ENCODE measurements around the gene ZBTB7C. TPM values are rescaled to one million over a fixed set of nuclear protein-coding genes. Genes with fewer than 3 reads are reported as not detected.

Gene ZBTB7C
- total and polyA plus RNA-seq, 2 of the 8 experiments (the other 6 are each of a cell fraction or from before 2014, with no cell fraction given) = 0.15 to 0.45 TPM

DNA sequence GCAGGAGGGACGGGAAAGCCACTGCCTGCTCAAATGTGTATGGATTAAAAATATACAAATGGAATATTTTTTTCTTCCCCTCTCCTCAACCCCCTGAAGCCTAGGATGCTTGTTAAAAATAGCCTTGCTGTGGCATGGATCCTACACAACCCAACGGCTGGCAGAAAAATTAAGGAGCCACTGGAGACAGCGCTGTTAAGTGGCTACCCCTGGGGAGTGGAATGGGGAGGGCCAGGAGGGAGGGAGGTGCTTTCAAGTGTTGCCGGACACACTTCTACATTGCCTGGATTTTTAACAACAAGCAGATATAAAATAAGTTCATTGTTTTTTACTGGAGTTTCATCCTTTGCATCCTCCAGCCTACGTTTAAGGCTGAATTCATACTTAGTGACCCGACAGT, 66.6 kb downstream of the ZBTB7C start:
- H2BK15ac ChIP-seq (ENCODE audit: low read length) = no peak overlapping the region
- H2AK5ac ChIP-seq (ENCODE audit: low read depth, low read length) = no peak overlapping the region
- no peaks in the 10 kb centered on the region; a peak in 1 of 7 replicates for H3K27me3 ChIP-seq (replicated peaks in 1 of 4; ENCODE audit: control insufficient read depth in 3 of 4, extremely low read depth in 1 of 4, insufficient read depth in 3 of 4, low read length in 3 of 4)
- CTCF ChIA-PET (ENCODE audit: partially characterized antibody) = interaction anchor here (0.6 to 4.2 kb wide), 2 partner anchors 27 to 112 kb away, joined by 3 to 23 read pairs; no protein-coding TSS in a partner anchor
- no peaks in the 10 kb centered on the region for H3K36me3 ChIP-seq (ENCODE audit: control insufficient read depth in 2 of 4, insufficient read depth in 4 of 4, low read length in 3 of 4)
- H4K8ac ChIP-seq (ENCODE audit: extremely low read depth, insufficient read depth, low read length) = no peak overlapping the region
- FAIRE-seq = no peak
- H3K23me2 ChIP-seq (ENCODE audit: low read depth, low read length) = no peaks in the 10 kb centered on the region; the same call in 1 of the 2 replicates
- H3K4me2 ChIP-seq (ENCODE audit: insufficient read depth in 1 of 2, low read depth in 2 of 2, low read length in 2 of 2) = no peak overlapping the region
- H3K79me2 ChIP-seq (ENCODE audit: control insufficient read depth in 1 of 2, insufficient read depth in 2 of 2, low read length in 2 of 2) = no peaks in the 10 kb centered on the region
- no peak overlapping the region for H2BK20ac ChIP-seq (ENCODE audit: low read length)
- no peak overlapping the region for H3K9ac ChIP-seq (replicated peaks in 1 of 4; ENCODE audit: extremely low read depth in 1 of 4, low read depth in 3 of 4, low read length in 3 of 4)
- no peak for DNase-seq (ENCODE audit: low read depth in 1 of 2, low spot score in 2 of 2)
- H2BK12ac ChIP-seq (ENCODE audit: low read depth, low read length) = no peak overlapping the region
- no peak overlapping the region for H3K27ac ChIP-seq (ENCODE audit: low read depth, low read length)
- H3K4me3 ChIP-seq (ENCODE audit: extremely low read depth in 1 of 4, insufficient read depth in 2 of 4, low read depth in 3 of 4, low read length in 4 of 4) = no peak overlapping the region
- 92% methylated on average over 6 of the region's 6 CpGs; no CpG with 5 or more reads in 1 of the 2 experiments for WGBS, 2 experiments (ENCODE audit: extremely low coverage in 1 of 2, insufficient coverage in 1 of 2, insufficient read length in 1 of 2, insufficient replicate concordance in 2 of 2, low coverage in 1 of 2, low lambda C conversion rate in 2 of 2, missing lambda C conversion rate in 1 of 2)
- H4K5ac ChIP-seq (ENCODE audit: insufficient read length, low read depth, low read length) = no peak overlapping the region
- no peaks in the 10 kb centered on the region for H4K20me1 ChIP-seq (replicated peaks in 1 of 2; ENCODE audit: control insufficient read depth in 1 of 2, insufficient read depth in 2 of 2, low read length in 2 of 2)
- peaks cover 0 to 6% (median 2%) of the 10 kb centered on the region in 4 experiments; a peak in 4 of 7 replicates for H3K4me1 ChIP-seq (replicated peaks in 1 of 4; ENCODE audit: control insufficient read depth in 3 of 4, insufficient read depth in 4 of 4, low read length in 3 of 4)
- H2BK120ac ChIP-seq (replicated peaks; ENCODE audit: low read depth, low read length) = no peak overlapping the region
- H3K18ac ChIP-seq (ENCODE audit: extremely low read depth, low read length) = no peak overlapping the region; the same call in 1 of the 2 replicates
- H2AFZ ChIP-seq (ENCODE audit: low read length) = no peak overlapping the region
- no peaks in the 10 kb centered on the region for H3K79me1 ChIP-seq (ENCODE audit: low read depth, low read length)
- POLR2A ChIA-PET (ENCODE audit: partially characterized antibody) = no interaction called here
- H3K9me3 ChIP-seq (ENCODE audit: insufficient read depth in 2 of 2, low read depth in 1 of 2, low read length in 1 of 2) = no peaks in the 10 kb centered on the region
- no peak overlapping the region for H3K23ac ChIP-seq (ENCODE audit: insufficient read length)
- H3K4ac ChIP-seq (replicated peaks; ENCODE audit: insufficient read length, low read depth, low read length) = no peak overlapping the region
- H3K14ac ChIP-seq (ENCODE audit: insufficient read length) = no peak overlapping the region
- no peak overlapping the region for H4K91ac ChIP-seq (replicated peaks; ENCODE audit: insufficient read length, low read length)
- H2BK5ac ChIP-seq (ENCODE audit: low read depth, low read length) = no peak overlapping the region
- no peak overlapping the region for H3K56ac ChIP-seq (replicated peaks; ENCODE audit: insufficient read length, low read depth, low read length)
- TF ChIP-seq SP1 (IDR thresholded peaks at IDR 0.05; ENCODE audit: low read depth, low read length) (no peak), SRF (IDR thresholded peaks at IDR 0.05; ENCODE audit: low read depth, low read length) (no peak), MAFK (IDR thresholded peaks at IDR 0.05; ENCODE audit: low read depth, low read length) (no peak), EP300 (IDR thresholded peaks at IDR 0.05; ENCODE audit: borderline replicate concordance in 1 of 2, low read depth in 2 of 2, low read length in 2 of 2) (no peak), TBP (IDR thresholded peaks at IDR 0.05; ENCODE audit: low read depth, low read length) (no peak), RFX5 (IDR thresholded peaks at IDR 0.05; ENCODE audit: borderline replicate concordance, low read depth, low read length) (no peak), PHF8 (conservative IDR thresholded peaks at IDR 0.05; ENCODE audit: low read depth, low read length) (no peak), SP4 (IDR thresholded peaks at IDR 0.05; ENCODE audit: low read length) (no peak), POLR2A (IDR thresholded peaks at IDR 0.05; ENCODE audit: control extremely low read depth in 1 of 2, low read depth in 2 of 2, low read length in 2 of 2) (no peak), TAF1 (IDR thresholded peaks at IDR 0.05; ENCODE audit: low read depth, low read length) (no peak)
- TF ChIP-seq, protein P1, sequence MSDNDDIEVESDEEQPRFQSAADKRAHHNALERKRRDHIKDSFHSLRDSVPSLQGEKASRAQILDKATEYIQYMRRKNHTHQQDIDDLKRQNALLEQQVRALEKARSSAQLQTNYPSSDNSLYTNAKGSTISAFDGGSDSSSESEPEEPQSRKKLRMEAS (IDR thresholded peaks at IDR 0.05) = no peak
- TF ChIP-seq, protein P2, sequence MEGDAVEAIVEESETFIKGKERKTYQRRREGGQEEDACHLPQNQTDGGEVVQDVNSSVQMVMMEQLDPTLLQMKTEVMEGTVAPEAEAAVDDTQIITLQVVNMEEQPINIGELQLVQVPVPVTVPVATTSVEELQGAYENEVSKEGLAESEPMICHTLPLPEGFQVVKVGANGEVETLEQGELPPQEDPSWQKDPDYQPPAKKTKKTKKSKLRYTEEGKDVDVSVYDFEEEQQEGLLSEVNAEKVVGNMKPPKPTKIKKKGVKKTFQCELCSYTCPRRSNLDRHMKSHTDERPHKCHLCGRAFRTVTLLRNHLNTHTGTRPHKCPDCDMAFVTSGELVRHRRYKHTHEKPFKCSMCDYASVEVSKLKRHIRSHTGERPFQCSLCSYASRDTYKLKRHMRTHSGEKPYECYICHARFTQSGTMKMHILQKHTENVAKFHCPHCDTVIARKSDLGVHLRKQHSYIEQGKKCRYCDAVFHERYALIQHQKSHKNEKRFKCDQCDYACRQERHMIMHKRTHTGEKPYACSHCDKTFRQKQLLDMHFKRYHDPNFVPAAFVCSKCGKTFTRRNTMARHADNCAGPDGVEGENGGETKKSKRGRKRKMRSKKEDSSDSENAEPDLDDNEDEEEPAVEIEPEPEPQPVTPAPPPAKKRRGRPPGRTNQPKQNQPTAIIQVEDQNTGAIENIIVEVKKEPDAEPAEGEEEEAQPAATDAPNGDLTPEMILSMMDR (IDR thresholded peaks at IDR 0.05; ENCODE audit: control extremely low read depth in 1 of 3, insufficient read depth in 1 of 3, low read depth in 1 of 3, low read length in 3 of 3) = no peak
